ENCODE results near the gene ZC3H11A.
"Not testable (repeated sequence)": the region's sequence is repeated elsewhere in the genome, so short reads cannot be mapped to it uniquely, and the experiment has no call there.

The ZC3H11A gene

DNA sequence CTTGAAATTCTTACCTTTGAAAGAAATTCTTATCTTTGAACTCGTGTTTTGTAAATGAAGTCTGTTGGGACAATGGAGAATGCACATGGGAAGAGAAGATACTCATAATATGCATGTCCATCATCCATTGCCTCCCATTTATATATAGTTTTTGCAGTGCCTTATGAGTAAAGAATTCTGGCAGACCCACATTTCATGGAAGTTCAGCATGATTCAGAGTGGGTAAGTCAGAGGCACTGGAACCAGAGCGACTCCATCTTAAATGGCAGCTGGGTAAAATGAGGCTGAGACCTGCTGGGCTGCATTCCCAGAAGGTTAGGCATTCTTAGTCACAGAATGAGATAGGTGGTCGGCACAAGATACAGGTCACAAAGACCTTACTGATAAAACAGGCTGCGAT is 16.6 kb upstream of the ZC3H11A start:
- DNase-seq (ENCODE audit: extremely low read depth in 1 of 2, low read depth in 1 of 2) = no peak

- no peak for DNase-seq (ENCODE audit: extremely low read depth in 1 of 2, low read depth in 1 of 2)
Observed at GRCh38 chr1:203781962-203782361, 13.5 kb upstream of the ZC3H11A start.

- DNase-seq (ENCODE audit: extremely low read depth in 1 of 2, low read depth in 1 of 2) = no peak
Observed at GRCh38 chr1:203789966-203790365, 5.5 kb upstream of the ZC3H11A start.

GRCh38 chr1:203791498-203791897 is 3.9 kb upstream of the ZC3H11A start:
- DNase-seq (ENCODE audit: extremely low read depth in 1 of 2, low read depth in 1 of 2) = no peak

DNA sequence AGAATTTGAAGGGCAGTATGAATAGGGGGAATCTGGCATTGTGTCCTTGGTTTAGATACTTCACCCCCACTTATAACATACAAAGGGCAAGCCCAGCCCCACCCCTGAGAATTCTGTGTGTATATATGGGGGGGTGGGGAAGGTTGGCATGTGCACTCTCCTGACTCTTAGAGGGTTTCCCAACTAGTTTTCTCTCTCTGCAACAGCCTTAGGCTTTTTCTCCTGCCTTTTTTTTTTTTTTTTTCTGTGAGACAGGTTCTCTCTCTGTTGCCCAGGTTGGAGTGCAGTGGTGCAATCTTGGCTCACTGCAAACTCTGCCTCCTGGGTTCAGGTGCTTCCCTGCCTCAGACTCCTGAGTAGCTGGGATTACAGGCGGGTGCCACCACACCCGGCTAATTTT is 2.9 kb upstream of the ZC3H11A start:
- no peak for DNase-seq (ENCODE audit: extremely low read depth in 1 of 2, low read depth in 1 of 2)

- not testable (repeated sequence) for DNase-seq (ENCODE audit: extremely low read depth in 1 of 2, low read depth in 1 of 2)
Observed at GRCh38 chr1:203793561-203793960, 1.9 kb upstream of the ZC3H11A start.

GRCh38 chr1:203794764-203795440 is 521 bp upstream of the ZC3H11A start:
- DNase-seq (ENCODE audit: extremely low read depth in 1 of 2, low read depth in 1 of 2) = no peak

DNA sequence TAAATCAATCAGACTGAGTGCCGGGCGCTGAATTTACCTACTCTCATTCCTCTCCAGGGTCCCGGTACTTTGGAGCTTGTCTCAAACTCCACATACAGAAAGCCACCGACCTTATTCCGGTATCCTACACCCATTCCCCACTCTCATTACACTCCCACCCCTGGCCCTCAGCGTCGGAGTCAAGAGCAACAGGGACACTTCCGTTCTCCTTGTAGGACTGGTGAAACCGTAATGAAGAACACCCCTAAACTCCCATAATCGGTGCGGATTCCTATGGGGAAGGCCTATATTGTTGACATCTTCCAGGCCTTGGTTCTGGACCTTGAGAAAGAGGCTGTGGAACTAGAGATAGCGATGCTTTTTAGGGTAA is 798 bp downstream of the ZC3H11A start:
- no peak for DNase-seq (ENCODE audit: extremely low read depth in 1 of 2, low read depth in 1 of 2)

DNA sequence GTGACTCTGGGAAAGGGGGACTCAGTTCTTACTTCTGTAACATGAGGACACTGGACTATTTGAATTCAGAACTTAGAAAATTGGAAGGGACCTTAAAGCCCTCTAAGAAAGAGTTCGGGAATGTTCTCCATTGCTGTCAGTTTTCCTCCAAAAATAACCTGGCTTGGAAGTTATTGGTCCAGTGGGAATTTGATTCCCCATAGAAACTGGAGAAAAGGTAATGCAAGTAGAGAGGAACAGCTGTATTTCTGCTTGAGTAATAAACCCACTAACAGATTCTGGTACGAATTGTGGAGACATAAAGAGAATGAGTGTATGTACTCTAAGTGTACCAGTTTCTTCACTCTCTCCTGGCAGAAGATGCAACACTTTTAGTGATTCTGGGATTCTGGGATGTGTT is 1.8 kb downstream of the ZC3H11A start:
- DNase-seq (ENCODE audit: extremely low read depth in 1 of 2, low read depth in 1 of 2) = no peak

- no peak for DNase-seq (ENCODE audit: extremely low read depth in 1 of 2, low read depth in 1 of 2)
Observed at GRCh38 chr1:203797948-203798655, 2.7 kb downstream of the ZC3H11A start.

DNA sequence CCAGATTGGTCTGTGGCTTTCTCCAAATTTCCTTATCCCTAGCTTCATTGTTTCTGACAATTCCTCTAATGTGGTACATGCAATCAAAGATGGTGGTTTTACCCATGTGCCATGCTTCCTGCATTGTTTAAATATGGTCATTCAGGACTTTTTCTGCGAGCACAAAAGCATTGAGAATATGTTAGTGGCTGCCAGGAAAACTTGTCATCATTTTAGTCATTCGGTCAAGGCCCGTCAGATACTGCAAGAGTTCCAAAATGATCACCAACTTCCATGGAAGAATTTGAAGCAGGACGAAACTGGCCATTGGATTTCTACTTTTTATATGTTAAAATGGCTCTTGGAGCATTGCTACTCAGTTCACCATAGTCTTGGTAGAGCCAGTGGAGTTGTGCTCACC is 3.7 kb downstream of the ZC3H11A start:
- DNase-seq (ENCODE audit: extremely low read depth in 1 of 2, low read depth in 1 of 2) = no peak

DNA sequence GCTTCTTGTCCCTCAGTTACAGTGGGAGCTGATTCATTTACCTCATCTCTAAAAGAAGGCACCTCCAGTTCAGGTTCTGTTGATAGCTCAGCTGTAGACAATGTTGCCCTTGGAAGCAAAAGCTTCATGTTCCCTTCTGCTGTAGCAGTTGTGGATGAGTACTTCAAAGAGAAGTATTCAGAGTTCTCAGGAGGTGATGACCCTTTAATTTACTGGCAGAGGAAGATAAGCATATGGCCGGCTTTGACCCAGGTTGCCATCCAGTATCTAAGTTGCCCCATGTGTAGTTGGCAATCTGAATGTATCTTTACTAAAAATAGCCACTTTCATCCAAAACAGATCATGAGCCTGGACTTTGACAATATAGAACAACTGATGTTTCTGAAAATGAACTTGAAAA is 4.5 kb downstream of the ZC3H11A start:
- DNase-seq (ENCODE audit: extremely low read depth in 1 of 2, low read depth in 1 of 2) = no peak

- DNase-seq (ENCODE audit: extremely low read depth in 1 of 2, low read depth in 1 of 2) = no peak
Observed at GRCh38 chr1:203805689-203806088, 10.3 kb downstream of the ZC3H11A start.

- no peak for DNase-seq (ENCODE audit: extremely low read depth in 1 of 2, low read depth in 1 of 2)
Observed at GRCh38 chr1:203807196-203807595, 11.8 kb downstream of the ZC3H11A start.

DNA sequence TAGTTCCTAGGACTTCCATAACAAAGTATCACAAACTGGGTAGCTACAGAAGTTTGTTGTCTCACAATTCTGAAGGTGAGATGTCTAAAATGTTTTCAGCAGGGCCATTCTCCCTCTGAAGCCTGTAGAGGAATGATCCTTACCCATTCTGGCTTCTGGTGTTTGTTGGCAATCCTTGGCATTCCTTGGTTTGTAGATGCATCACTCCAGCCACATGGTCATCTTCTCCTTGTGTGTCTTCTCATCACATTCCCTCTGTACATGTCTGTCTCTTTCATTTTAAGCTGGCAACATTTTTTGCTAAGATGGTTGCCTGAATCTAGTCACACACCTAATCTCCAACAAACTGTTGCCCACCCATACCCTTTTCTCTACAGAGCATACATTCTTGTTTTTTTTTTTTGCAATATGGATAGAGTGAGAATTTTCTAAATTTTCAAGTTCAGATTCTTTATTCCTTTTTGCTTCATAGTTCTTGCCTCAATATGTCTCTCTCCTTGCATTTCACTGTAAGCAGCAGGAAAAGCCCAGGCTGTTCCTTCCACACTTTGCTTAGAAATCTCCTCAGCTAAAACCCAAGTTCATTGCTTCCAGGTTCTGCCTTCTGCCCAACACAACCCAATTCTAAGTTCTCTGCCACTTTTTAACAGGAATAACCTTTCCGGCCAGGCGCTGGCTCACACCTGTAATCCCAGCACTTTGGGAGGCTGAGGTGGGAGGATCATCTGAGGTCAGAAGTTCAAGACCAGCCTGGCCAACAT is 18.3 kb downstream of the ZC3H11A start:
- DNase-seq (ENCODE audit: extremely low read depth in 1 of 2, low read depth in 1 of 2) = no peak

DNA sequence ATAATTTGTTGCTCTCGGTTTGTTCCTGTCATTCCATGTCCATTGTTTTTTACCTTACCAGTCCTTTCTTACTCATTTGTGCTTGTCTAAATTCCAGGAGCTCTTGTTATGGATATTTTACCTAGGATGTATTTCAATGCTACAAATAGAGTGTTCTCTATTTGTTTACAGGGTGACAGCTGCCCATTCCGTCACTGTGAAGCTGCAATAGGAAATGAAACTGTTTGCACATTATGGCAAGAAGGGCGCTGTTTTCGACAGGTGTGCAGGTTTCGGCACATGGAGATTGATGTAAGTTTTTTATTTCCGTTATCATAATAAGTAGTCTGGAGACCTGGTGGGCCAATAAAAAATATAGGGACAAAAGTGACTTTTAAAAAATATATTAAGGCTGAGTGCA is 23.0 kb downstream of the ZC3H11A start:
- DNase-seq (ENCODE audit: extremely low read depth in 1 of 2, low read depth in 1 of 2) = no peak

- no peak for DNase-seq (ENCODE audit: extremely low read depth in 1 of 2, low read depth in 1 of 2)
Observed at GRCh38 chr1:203823306-203823705, 27.9 kb downstream of the ZC3H11A start.

- DNase-seq (ENCODE audit: extremely low read depth in 1 of 2, low read depth in 1 of 2) = no peak
Observed at GRCh38 chr1:203826175-203826574, 30.8 kb downstream of the ZC3H11A start.

- no peak for DNase-seq (ENCODE audit: extremely low read depth in 1 of 2, low read depth in 1 of 2)
Observed at GRCh38 chr1:203828002-203828401, 32.6 kb downstream of the ZC3H11A start.

DNA sequence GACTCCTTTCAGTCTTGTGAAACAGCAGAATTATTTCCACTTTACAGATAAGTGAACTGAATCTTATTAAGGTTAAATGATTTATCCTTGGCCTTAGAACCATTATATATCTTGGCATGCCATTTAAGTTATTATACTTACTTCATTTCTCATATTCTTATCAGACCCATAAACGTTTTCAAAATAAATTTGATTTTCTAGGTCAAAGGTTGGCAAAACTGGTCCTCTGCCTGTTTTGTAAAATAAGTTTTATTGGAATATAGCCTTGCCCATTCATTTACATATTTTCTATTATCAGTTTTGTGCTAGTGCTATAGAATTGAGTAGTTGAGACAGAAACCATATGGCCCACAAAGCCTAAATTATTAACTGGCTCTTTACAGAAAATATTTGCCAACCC is 33.1 kb downstream of the ZC3H11A start:
- DNase-seq (ENCODE audit: extremely low read depth in 1 of 2, low read depth in 1 of 2) = no peak

GRCh38 chr1:203829247-203829646 is 33.8 kb downstream of the ZC3H11A start:
- not testable (repeated sequence) for DNase-seq (ENCODE audit: extremely low read depth in 1 of 2, low read depth in 1 of 2)

DNA sequence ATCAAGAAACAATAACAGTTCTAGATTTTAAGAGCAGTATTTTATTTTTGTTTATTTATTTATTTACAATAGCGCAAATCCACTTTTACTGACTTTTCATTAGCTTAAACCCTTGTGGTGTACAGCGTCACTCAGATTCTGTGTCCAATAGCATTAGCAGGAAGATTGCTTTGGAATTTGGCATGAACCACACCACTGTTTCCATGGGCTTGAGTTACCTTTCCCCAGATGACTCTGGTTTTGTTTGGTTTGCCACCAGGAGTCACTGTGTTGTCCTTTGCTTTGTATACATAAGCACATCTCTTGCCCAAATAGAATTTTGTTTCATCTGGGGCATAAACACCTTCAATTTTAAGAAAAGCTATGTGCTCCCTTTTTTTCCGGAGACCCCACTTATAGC is 40.1 kb downstream of the ZC3H11A start:
- no peak for DNase-seq (ENCODE audit: extremely low read depth in 1 of 2, low read depth in 1 of 2)
